CD4-positive, alpha-beta T cell treated with Interleukin-1 beta for 1 hour (primary cell): Measurements from ENCODE around the gene PMVK.

Source experiments
- DNase-seq, 2 donors: peaks; one replicate each; pipeline ENCODE4 v3.0.0-alpha.2; 2020 to 2022

Gene PMVK

GRCh38 chr1:154945962-154946850 lies 9.7 kb upstream of the PMVK start:
- no peak for DNase-seq

GRCh38 chr1:154945160-154945961 lies 8.8 kb upstream of the PMVK start:
- no peak for DNase-seq

GRCh38 chr1:154944401-154945159 lies 8.1 kb upstream of the PMVK start:
- DNase-seq, result no peak

GRCh38 chr1:154943649-154944400 lies 7.3 kb upstream of the PMVK start:
- peak in 1 of 2 donors; percentile 44 for DNase-seq

GRCh38 chr1:154941333-154942013 lies 5.0 kb upstream of the PMVK start:
- no peak for DNase-seq

GRCh38 chr1:154940651-154941194 lies 4.2 kb upstream of the PMVK start:
- no peak for DNase-seq

- no peak for DNase-seq
These were observed 3.7 kb upstream of the PMVK start for GRCh38 chr1:154940213-154940560.

- DNase-seq, result no peak
These were observed 2.3 kb upstream of the PMVK start for GRCh38 chr1:154938604-154939399.

GRCh38 chr1:154937988-154938386 lies 1.5 kb upstream of the PMVK start:
- no peak for DNase-seq

GRCh38 chr1:154937085-154937987 lies 817 bp upstream of the PMVK start:
- peak; percentile 92 to 93 for DNase-seq

GRCh38 chr1:154935749-154936554 lies 567 bp downstream of the PMVK start:
- peak in 1 of 2 donors; percentile 47 for DNase-seq

GRCh38 chr1:154934358-154934948 lies 2.1 kb downstream of the PMVK start:
- DNase-seq, result no peak

- DNase-seq, result no peak
These were observed 4.5 kb downstream of the PMVK start for GRCh38 chr1:154931940-154932487.

- no peak for DNase-seq
These were observed 10.3 kb downstream of the PMVK start for GRCh38 chr1:154926201-154926600.

- no peak for DNase-seq
These were observed 11.0 kb downstream of the PMVK start for GRCh38 chr1:154925335-154926170.

- no peak for DNase-seq
These were observed 12.8 kb downstream of the PMVK start for GRCh38 chr1:154923695-154924094.

GRCh38 chr1:154913273-154913672 lies 23.2 kb downstream of the PMVK start:
- DNase-seq, result no peak
